LNCaP clone FGC (cell line): ENCODE data around the gene SART1.
"Not testable (repeated sequence)": the region's sequence is repeated elsewhere in the genome, so short reads cannot be mapped to it uniquely, and the experiment has no call there.

Experiments
- DNase-seq: peaks from one replicate; pipeline ENCODE4 v3.0.0-alpha.2; 2011; ENCODE audit warnings: low read depth
- H3K4me3 ChIP-seq: 2 replicates; pipeline ENCODE4 v1.5.1; 2011; ENCODE audit warnings: mild to moderate bottlenecking, low read depth, low read length, control low read depth
- TF ChIP-seq, protein P1 (sequence below): IDR thresholded peaks from 2 replicates; pipeline ENCODE4 v1.5.1; 2012; ENCODE audit warnings: mild to moderate bottlenecking; ENCODE audit not compliant: control insufficient read depth, insufficient read depth; ENCODE audit errors: extremely low read depth

Gene SART1

GRCh38 chr11:66007201-66007634 is 45.7 kb downstream of the SART1 start:
- DNase-seq, result no peak
- H3K4me3 ChIP-seq, result no peak overlapping the region
- TF ChIP-seq, protein P1, sequence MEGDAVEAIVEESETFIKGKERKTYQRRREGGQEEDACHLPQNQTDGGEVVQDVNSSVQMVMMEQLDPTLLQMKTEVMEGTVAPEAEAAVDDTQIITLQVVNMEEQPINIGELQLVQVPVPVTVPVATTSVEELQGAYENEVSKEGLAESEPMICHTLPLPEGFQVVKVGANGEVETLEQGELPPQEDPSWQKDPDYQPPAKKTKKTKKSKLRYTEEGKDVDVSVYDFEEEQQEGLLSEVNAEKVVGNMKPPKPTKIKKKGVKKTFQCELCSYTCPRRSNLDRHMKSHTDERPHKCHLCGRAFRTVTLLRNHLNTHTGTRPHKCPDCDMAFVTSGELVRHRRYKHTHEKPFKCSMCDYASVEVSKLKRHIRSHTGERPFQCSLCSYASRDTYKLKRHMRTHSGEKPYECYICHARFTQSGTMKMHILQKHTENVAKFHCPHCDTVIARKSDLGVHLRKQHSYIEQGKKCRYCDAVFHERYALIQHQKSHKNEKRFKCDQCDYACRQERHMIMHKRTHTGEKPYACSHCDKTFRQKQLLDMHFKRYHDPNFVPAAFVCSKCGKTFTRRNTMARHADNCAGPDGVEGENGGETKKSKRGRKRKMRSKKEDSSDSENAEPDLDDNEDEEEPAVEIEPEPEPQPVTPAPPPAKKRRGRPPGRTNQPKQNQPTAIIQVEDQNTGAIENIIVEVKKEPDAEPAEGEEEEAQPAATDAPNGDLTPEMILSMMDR, result no peak

GRCh38 chr11:66008095-66008467 is 46.5 kb downstream of the SART1 start:
- H3K4me3 ChIP-seq, result no peak overlapping the region
- DNase-seq, result no peak
- TF ChIP-seq, protein P1, result no peak

DNA sequence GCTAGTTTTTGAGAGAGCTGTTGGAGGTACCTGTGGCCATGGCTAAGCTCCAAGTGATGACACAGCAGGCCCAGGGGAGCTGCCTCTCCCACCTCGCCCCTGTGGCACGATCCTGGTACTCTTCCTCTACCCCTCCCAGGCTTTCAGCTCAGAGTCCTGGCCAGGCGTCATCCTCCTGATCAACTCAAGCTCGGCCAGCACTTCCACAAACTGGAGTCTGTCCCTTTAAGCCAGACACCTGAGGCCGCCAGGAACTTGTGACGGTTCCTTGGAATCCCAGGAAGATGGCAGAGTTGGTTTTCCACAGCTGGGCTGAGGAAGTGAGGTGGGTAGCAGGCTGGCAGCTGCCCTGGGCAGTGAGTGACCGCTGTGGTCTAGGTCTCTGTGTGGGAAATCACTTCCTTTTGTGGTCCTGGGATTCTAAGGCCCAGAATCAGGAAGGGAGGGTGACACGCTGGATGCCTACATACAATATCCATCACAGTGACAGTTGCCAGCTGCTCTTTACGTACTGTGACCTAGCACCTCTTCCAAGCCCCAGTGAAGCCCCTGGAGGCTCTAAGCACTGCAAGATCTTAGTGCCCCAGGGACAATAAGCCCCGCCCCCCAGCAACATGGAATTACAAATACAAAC is 47.1 kb downstream of the SART1 start:
- no peak for DNase-seq
- TF ChIP-seq, protein P1, result no peak

GRCh38 chr11:66010036-66010435 is 48.5 kb downstream of the SART1 start:
- DNase-seq, H3K4me3 ChIP-seq: not testable (repeated sequence)

More for the DNA sequence above, 47.1 kb downstream of the SART1 start:
- H3K4me3 ChIP-seq, result no peak overlapping the region

GRCh38 chr11:66011239-66011784 is 49.8 kb downstream of the SART1 start:
- H3K4me3 ChIP-seq, result no peak overlapping the region
- TF ChIP-seq, protein P1, result no peak
- DNase-seq, result no peak

GRCh38 chr11:66011785-66012303 is 50.3 kb downstream of the SART1 start, which contains the start of gene CST6:
Gene CST6, plus strand, starts transcription at chr11:66012008. Its CDS starts 37 bp downstream, at chr11:66012045.
- no peak for DNase-seq
- TF ChIP-seq, protein P1, result no peak
- H3K4me3 ChIP-seq, result no peak within 1 kb of the TSS

DNA sequence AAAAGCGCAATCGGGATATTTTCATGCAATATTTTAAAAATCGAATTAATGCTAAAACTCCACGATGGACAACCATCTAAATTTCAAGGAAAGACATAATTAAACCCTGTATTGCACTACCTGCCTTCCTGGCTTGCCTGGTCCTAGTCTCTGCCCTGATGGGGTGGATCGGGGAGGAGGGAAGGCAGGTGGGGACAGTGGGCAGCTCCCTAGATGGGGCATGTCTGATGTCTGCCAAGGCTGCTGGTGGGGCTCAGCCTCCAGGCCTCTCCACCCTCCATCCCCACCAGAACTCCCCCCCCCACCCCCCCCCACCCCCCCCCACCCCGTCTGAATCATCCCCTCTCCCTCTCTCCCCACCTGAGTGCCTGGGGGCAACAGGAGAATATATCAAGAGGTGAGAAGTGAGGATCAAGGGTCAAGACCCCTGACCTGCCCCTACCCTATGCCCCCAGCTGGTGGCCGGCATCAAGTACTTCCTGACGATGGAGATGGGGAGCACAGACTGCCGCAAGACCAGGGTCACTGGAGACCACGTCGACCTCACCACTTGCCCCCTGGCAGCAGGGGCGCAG is 50.9 kb downstream of the SART1 start:
- TF ChIP-seq, protein P1, result no peak
- no peak overlapping the region for H3K4me3 ChIP-seq
- no peak for DNase-seq
